Astrocyte of the hippocampus (primary cell): Measurements from ENCODE around the gene TXNL4B.
"Not testable (repeated sequence)": the region's sequence is repeated elsewhere in the genome, so short reads cannot be mapped to it uniquely, and the experiment has no call there.

Experiments
- DNase-seq: peaks from one replicate; pipeline ENCODE4 v3.0.0; 2011; ENCODE audit warnings: low read depth, low spot score

TXNL4B gene

DNA sequence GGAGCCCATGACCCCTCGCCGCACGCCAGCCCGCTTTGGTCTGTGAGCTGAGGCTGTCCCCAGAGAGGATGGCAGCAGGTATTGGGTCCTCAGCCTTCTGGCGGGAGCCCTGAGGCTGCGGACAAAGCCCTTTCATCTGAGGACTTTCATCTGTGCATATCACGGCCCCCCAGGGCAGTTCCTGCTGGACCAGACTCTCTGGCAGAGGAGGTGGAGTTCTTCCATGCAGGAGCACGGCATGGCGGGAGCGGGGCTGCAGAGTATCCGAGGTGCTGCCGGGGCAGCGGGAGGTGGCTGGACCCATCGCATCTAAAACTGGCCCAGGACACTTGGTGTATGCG lies 19.0 kb upstream of the TXNL4B start:
- no peak for DNase-seq

DNA sequence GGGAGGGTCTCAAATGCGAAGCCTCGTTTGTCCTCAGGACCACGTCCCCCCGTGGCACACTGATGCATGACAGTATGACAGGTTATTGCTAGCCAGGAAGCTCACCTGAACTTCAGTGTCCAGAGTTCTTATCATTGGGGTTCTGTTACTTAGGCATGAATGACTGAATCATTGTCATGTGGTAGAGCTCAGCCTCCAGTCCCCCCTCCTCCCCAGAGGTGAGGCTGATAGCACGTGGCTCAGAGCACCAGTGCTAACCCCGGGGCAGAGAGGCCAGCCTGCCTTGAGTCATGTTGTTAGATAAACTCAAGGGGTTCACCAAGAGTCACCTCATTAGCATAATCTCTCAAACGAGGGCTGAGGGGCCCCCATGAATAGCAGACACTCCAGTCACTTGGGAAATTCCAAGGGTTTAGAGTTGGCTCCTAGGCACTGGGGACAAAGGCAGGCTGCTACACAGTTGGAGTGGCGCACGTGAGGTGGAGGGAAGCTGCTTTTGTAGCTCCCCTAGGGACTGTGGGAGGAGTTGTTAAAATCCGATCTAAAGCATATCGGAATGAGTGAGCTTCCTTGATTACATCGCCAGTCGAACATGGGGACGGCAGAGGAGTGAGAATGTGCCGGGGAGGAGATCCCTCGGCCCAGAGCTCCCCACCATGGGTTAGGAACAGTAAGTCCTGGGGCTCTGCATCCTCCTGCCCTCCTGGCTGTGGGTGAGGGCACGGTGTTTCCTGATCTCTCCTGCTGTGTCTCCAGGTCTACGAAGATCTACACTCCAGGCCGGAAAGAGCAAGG lies 18.4 kb upstream of the TXNL4B start:
- DNase-seq = no peak

- DNase-seq = no peak
Observed at GRCh38 chr16:72110662-72111615, 17.5 kb upstream of the TXNL4B start.

GRCh38 chr16:72109966-72110530 lies 16.6 kb upstream of the TXNL4B start:
- DNase-seq = no peak

- no peak for DNase-seq
Observed at GRCh38 chr16:72109300-72109699, 15.9 kb upstream of the TXNL4B start.

- DNase-seq = no peak
Observed at GRCh38 chr16:72108353-72109102, 15.1 kb upstream of the TXNL4B start.

- no peak for DNase-seq
Observed at GRCh38 chr16:72107371-72107770, 14.0 kb upstream of the TXNL4B start.

DNA sequence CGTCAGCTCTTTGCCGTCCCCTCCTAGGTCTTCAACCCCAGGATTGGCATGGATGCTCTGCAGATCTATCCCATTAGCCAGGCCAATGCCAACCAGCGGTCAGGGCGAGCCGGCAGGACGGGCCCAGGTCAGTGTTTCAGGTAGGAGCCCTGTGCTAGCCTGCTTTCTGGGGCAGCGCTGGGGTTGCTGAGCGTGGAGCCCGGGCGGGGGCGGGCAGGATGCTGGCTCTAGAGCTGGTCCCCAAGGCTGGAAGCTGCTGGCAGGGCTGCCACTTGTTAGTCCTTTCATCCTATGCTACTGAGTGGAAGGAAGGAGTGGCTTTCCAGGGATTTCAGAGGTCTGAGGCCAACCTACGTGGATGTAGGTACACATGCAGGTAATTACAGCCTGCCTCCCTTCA lies 12.6 kb upstream of the TXNL4B start:
- DNase-seq = no peak

GRCh38 chr16:72104905-72105304 lies 11.5 kb upstream of the TXNL4B start:
- no peak for DNase-seq

- no peak for DNase-seq
Observed at GRCh38 chr16:72101195-72101594, 7.8 kb upstream of the TXNL4B start.

GRCh38 chr16:72099377-72099818 lies 6.0 kb upstream of the TXNL4B start:
- DNase-seq = peak; percentile 76

DNA sequence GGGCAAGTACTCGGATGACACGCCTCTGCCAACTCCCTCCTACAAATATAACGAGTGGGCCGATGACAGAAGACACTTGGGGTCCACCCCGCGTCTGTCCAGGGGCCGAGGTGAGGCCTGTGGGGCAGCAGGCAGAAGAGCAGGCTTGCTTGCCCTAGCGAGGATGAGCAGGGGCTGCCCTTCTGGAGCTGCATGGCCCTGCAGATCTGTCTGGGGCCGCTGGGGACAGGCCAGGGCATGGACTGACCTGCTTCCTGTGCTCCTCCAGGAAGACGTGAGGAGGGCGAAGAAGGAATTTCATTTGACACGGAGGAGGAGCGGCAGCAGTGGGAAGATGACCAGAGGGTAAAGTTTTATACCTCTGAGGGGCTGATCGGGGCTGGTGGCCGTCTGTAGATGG lies 5.5 kb upstream of the TXNL4B start:
- no peak for DNase-seq

DNA sequence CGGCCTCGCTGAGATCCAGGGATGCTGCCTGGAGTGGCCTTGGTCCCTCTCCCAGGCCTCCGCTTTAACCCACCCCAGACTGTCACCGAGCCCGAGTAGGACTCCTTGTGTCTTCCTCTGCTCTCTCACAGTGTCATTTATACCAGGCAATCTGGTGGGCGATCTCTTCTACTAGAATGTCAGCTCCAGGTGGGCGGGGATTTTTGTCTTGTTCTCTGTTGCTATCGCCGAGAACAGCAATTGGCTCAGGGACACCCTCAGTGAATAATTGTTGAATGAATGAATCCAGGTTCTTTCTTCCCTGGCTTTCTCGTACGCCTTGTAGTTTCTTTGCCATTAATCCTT lies 818 bp upstream of the TXNL4B start:
- DNase-seq = no peak

- peak; percentile 76 for DNase-seq
Observed at GRCh38 chr16:72092832-72093447, 480 bp downstream of the TXNL4B start.

DNA sequence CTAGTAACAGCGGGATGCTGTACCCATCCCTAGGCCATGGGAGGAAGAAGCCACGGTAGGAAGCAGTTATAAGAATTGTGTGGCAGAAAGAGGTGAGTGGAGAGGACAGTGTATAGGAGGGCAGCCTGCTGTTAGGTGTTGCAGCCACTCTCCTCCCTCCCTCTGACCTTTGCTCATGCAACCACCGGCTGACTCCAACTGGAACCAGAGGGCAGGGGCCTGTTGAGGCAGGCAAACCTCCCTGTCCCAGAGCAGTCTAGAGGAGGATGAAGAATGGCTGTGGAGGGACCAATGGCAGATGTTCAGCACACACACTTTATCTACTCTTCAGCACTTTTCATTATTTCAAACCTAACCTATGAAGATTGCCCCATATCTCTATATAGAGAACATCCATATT lies 2.2 kb downstream of the TXNL4B start:
- no peak for DNase-seq

DNA sequence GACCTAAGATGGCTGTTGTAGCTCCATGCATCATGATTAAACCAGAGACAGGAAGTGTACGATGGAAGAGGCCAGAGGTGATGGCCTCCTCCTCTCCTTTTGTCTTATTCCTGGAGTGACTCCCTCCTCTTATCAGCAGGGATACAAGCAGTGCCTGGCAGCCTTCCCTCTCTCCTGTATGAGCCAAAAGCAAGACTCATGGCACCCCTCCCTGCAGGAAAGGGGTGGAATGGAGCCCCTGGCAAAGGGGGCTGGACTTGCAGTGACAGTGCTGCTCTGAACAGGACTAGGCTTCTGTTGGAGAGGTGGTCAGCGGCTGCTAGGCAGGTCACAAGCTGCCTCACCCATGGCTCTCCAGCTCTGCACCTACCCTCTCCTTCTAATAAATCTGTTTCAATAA lies 8.4 kb downstream of the TXNL4B start:
- no peak for DNase-seq

DNA sequence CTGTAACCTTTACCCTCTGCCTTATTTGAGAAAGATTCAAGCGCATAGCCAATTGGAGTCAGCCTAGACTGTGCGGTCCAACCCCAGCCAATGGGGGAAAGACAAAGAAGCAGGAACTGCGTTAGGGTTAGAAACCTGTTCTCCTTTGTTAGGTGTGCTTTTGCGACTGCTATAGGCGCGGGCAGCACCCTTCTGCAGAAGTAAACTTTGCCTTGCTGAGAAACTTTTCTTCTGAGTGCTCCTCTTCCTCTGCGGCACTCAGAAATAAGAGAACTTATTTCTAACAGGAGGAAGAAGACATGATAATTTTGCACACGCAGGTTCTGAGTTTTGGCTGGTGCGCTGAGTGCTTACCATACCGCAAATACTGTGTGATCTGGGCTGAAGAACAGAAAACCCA lies 9.0 kb downstream of the TXNL4B start:
- no peak for DNase-seq

DNA sequence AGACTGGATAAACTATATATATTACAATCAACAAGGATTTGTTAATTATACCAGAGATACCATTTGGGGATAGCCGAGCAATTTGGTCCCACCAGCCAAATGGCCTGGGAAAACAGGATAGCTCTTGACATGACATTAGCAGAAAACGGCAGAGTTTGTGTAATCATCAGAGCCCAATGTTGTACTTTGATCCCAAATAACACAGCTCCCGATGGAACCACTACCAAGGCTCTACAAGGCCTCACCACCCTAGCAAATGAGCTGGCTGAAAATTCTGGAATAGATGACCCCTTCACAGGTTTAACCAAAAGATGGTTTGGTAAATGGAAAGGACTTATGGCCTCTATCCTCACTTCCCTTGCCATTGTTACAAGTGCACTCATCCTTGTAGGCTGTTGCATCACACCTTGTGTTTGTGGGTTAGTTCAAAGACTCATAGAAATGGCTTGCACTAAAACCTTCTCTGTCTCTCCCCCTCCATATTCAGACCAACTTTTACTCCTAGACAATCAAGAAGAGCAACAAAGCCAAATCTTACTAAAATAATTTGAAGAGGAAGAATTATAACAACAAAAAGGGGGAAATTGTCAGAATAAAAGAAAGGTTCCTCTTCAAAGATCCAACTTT lies 9.5 kb downstream of the TXNL4B start:
- no peak for DNase-seq

GRCh38 chr16:72076991-72077706 lies 16.3 kb downstream of the TXNL4B start:
- DNase-seq = not testable (repeated sequence)

DNA sequence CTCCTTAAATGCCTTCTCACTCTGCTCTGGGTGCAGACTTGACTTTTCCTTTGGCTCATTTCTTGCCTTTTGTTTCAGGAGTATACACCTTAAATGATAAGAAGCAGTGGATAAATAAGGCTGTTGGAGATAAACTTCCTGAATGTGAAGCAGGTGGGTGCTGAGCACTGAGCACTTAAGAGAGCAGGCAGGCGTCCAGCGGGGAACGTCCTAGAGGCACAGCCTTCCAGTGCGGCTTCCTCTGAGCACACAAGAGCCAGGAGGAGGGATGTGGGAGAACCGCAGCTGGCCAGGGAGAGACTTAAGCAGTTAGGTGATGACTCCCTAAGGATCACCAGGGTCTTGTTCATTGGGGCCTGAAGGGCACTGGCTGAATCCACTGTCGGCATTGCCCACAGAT lies 18.4 kb downstream of the TXNL4B start:
- not testable (repeated sequence) for DNase-seq
